MM.1S (cell line): ENCODE measurements around the gene WNT3.

Experiments
- DNase-seq: peaks from one replicate; pipeline ENCODE4 v3.0.0-alpha.2; 2015
- H2AFZ ChIP-seq: fragments of 300-600 bp; sonication (generic); 2 replicates; pipeline ENCODE4 v1.6.0; 2016; ENCODE audit warnings: antibody characterized with exemption, low read length
- H3F3A ChIP-seq: fragments of 300-600 bp; sonication (generic); 2 replicates; pipeline ENCODE4 v1.6.1; 2016; ENCODE audit warnings: mild to moderate bottlenecking, antibody characterized with exemption, low read length, moderate library complexity, mixed read lengths; ENCODE audit not compliant: insufficient read depth
- H3K27ac ChIP-seq: fragments of 300-600 bp; sonication (generic); 2 replicates; pipeline ENCODE4 v1.5.1; 2016; ENCODE audit warnings: mild to moderate bottlenecking, low read length
- H3K27me3 ChIP-seq: fragments of 300-600 bp; sonication (generic); replicated peaks from 2 replicates; pipeline ENCODE4 v1.6.0; 2016; ENCODE audit warnings: low read length; ENCODE audit not compliant: insufficient read depth
- H3K36me3 ChIP-seq: fragments of 300-600 bp; sonication (generic); replicated peaks from 2 replicates; pipeline ENCODE4 v1.6.1; 2016; ENCODE audit warnings: mild to moderate bottlenecking, low read length, mixed read lengths; ENCODE audit not compliant: insufficient read depth
- H3K4me1 ChIP-seq: fragments of 300-600 bp; sonication (generic); 2 replicates; pipeline ENCODE4 v1.6.1; 2016; ENCODE audit warnings: low read length, mixed read lengths
- H3K4me2 ChIP-seq: fragments of 300-600 bp; sonication (generic); 2 replicates; pipeline ENCODE4 v1.6.0; 2016; ENCODE audit warnings: low read depth, low read length
- H3K4me3 ChIP-seq: fragments of 300-600 bp; sonication (generic); 2 replicates; pipeline ENCODE4 v1.5.1; 2016; ENCODE audit warnings: low read length, mixed read lengths
- H3K79me2 ChIP-seq: fragments of 300-600 bp; sonication (generic); 2 replicates; pipeline ENCODE4 v1.6.1; 2016; ENCODE audit warnings: mixed run types, low read length, mixed read lengths
- H3K9ac ChIP-seq: fragments of 300-600 bp; sonication (generic); 2 replicates; pipeline ENCODE4 v1.6.1; 2016; ENCODE audit warnings: low read length, mixed read lengths
- H3K9me2 ChIP-seq: fragments of 300-600 bp; sonication (generic); replicated peaks from 2 replicates; pipeline ENCODE4 v1.6.1; 2016; ENCODE audit warnings: mild to moderate bottlenecking, low read length, mixed read lengths; ENCODE audit not compliant: insufficient read depth
- H3K9me3 ChIP-seq: fragments of 300-600 bp; sonication (generic); replicated peaks from 2 replicates; pipeline ENCODE4 v1.6.1; 2016; ENCODE audit warnings: mild to moderate bottlenecking, low read length, mixed read lengths; ENCODE audit not compliant: insufficient read depth
- H4K20me1 ChIP-seq: fragments of 300-600 bp; sonication (generic); 2 replicates; pipeline ENCODE4 v1.6.1; 2016; ENCODE audit warnings: mild to moderate bottlenecking, low read length, moderate library complexity, mixed read lengths; ENCODE audit not compliant: insufficient read depth
- EZH2 ChIP-seq: fragments of 300-600 bp; sonication (generic); optimal IDR thresholded peaks from 2 replicates; pipeline ENCODE3; 2017; ENCODE audit warnings: low read depth, mild to moderate bottlenecking, antibody characterized with exemption, low read length, mixed read lengths
- EZH2phosphoT487 ChIP-seq: fragments of 300-600 bp; sonication (generic); IDR thresholded peaks from 2 replicates; pipeline ENCODE4 v1.6.1; 2018; ENCODE audit warnings: antibody characterized with exemption, low read length
- TF ChIP-seq, protein P1 (sequence below): fragments of 300-600 bp; sonication (generic); IDR thresholded peaks from 2 replicates; pipeline ENCODE4 v1.5.1; 2016; ENCODE audit warnings: antibody characterized with exemption, low read length, mixed read lengths

The WNT3 gene

DNA sequence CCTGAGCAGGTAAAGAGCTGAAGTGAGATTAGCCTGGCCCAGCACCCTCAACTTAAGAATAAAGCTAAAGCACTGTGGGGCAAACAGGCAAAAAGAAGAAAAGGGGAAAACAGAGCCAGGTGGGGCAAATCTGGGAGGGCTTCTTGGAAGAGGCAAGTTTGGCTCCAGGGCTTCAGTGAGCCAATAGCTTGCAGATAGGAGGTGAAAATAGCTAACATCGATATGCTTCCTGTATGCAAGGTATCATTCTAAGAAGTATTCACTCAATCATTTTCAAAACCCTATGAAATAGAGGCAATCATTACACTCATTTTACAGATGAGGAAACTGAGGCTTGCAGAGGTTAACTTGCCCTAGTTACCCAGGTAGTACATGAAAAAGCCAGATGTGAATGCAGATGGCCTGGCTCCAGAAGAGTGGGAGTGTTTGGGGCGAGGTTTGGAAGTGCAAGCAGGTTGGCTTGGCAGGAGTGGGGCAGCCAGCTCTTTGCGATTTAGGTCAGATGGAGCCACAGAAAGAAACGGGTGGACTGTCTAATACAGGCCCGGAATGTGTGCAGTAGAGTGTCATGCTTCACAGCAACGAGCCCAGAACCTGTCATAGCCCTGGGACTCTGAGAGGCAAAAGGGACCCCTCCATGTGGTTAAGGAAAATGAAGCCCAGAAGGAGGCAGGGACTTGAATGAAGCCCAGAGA lies 5.7 kb downstream of the WNT3 start:
- DNase-seq: no peak
- no peak overlapping the region for H3K4me2 ChIP-seq
- H3K79me2 ChIP-seq: no peaks in the 10 kb centered on the region
- no peaks in the 10 kb centered on the region for H3K9me2 ChIP-seq
- H2AFZ ChIP-seq: no peak overlapping the region
- H3K4me1 ChIP-seq: no peaks in the 10 kb centered on the region
- TF ChIP-seq EZH2 (no peak), EZH2phosphoT487 (no peak)
- TF ChIP-seq, protein P1, sequence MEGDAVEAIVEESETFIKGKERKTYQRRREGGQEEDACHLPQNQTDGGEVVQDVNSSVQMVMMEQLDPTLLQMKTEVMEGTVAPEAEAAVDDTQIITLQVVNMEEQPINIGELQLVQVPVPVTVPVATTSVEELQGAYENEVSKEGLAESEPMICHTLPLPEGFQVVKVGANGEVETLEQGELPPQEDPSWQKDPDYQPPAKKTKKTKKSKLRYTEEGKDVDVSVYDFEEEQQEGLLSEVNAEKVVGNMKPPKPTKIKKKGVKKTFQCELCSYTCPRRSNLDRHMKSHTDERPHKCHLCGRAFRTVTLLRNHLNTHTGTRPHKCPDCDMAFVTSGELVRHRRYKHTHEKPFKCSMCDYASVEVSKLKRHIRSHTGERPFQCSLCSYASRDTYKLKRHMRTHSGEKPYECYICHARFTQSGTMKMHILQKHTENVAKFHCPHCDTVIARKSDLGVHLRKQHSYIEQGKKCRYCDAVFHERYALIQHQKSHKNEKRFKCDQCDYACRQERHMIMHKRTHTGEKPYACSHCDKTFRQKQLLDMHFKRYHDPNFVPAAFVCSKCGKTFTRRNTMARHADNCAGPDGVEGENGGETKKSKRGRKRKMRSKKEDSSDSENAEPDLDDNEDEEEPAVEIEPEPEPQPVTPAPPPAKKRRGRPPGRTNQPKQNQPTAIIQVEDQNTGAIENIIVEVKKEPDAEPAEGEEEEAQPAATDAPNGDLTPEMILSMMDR: no peak
- H3K9ac ChIP-seq: no peak overlapping the region
- H3K9me3 ChIP-seq: no peaks in the 10 kb centered on the region
- H3K27me3 ChIP-seq: peaks cover 42% of the 10 kb centered on the region
- H3K36me3 ChIP-seq: no peaks in the 10 kb centered on the region
- H3K4me3 ChIP-seq: no peak overlapping the region
- no peaks in the 10 kb centered on the region for H4K20me1 ChIP-seq
- H3K27ac ChIP-seq: no peak overlapping the region
- no peaks in the 10 kb centered on the region for H3F3A ChIP-seq

GRCh38 chr17:46811978-46812583 lies 6.4 kb downstream of the WNT3 start:
- peaks cover 35% of the 10 kb centered on the region for H3K27me3 ChIP-seq
- no peaks in the 10 kb centered on the region for H3K9me3 ChIP-seq
- no peaks in the 10 kb centered on the region for H3K36me3 ChIP-seq
- no peak overlapping the region for H3K4me3 ChIP-seq
- no peaks in the 10 kb centered on the region for H4K20me1 ChIP-seq
- no peak overlapping the region for H2AFZ ChIP-seq
- no peak overlapping the region for H3K9ac ChIP-seq
- H3K9me2 ChIP-seq: no peaks in the 10 kb centered on the region
- DNase-seq: no peak
- H3K27ac ChIP-seq: no peak overlapping the region
- no peaks in the 10 kb centered on the region for H3K4me1 ChIP-seq
- H3K4me2 ChIP-seq: no peak overlapping the region
- TF ChIP-seq EZH2: no peak
- no peak for TF ChIP-seq EZH2phosphoT487
- TF ChIP-seq, protein P1: no peak
- H3K79me2 ChIP-seq: no peaks in the 10 kb centered on the region
- no peaks in the 10 kb centered on the region for H3F3A ChIP-seq

GRCh38 chr17:46810837-46811236 lies 7.7 kb downstream of the WNT3 start:
- Histone ChIP-seq H3K27ac (no peak overlapping the region), H3K4me3 (no peak overlapping the region), H3K79me2 (no peaks in the 10 kb centered on the region), H3K9me2 (no peaks in the 10 kb centered on the region), H3K9ac (no peak overlapping the region), H4K20me1 (no peaks in the 10 kb centered on the region), H3K4me1 (no peaks in the 10 kb centered on the region), H3K4me2 (no peak overlapping the region), H2AFZ (no peak overlapping the region), H3K9me3 (no peaks in the 10 kb centered on the region), H3F3A (no peaks in the 10 kb centered on the region), H3K36me3 (no peaks in the 10 kb centered on the region), H3K27me3 (peaks cover 29% of the 10 kb centered on the region)
- no peak for DNase-seq
- no peak for TF ChIP-seq EZH2
- no peak for TF ChIP-seq EZH2phosphoT487
- TF ChIP-seq, protein P1: no peak
